CD4-positive, alpha-beta memory T cell (primary cell): ENCODE measurements around the gene LMO3. TPM values are rescaled to one million over a fixed set of nuclear protein-coding genes. Genes with fewer than 3 reads are reported as not detected.

ENCODE experiments used
- CTCF ChIA-PET: fragments of 350-600 bp; sonication (Branson Sonifier 250); formaldehyde crosslinking; loops from one replicate; lab custom pipeline; 2021; ENCODE audit warnings: inconsistent platforms; ENCODE audit not compliant: partially characterized antibody; lab: Charles Lee
- POLR2A ChIA-PET: fragments of 350-600 bp; sonication (Branson Sonifier 250); formaldehyde crosslinking; loops from one replicate; lab custom pipeline; 2021; ENCODE audit not compliant: partially characterized antibody; lab: Charles Lee
- DNase-seq, 5 donors: peaks; one replicate each; pipeline versions ENCODE4 v3.0.0 to v3.0.0-alpha.2; 2020 to 2022; ENCODE audit warnings: mixed read lengths in 1 of 5
- H3K27ac ChIP-seq: one replicate; pipeline ENCODE4 v1.7.0; 2013; ENCODE audit warnings: low read depth, low read length
- H3K27me3 ChIP-seq: 2 replicates; pipeline ENCODE4 v1.7.0; 2013; ENCODE audit warnings: mild to moderate bottlenecking, low read length, moderate library complexity; ENCODE audit not compliant: insufficient read depth
- H3K36me3 ChIP-seq: 2 replicates; pipeline ENCODE4 v1.7.0; 2013; ENCODE audit warnings: mild to moderate bottlenecking, low read length, moderate library complexity; ENCODE audit not compliant: insufficient read depth
- H3K4me1 ChIP-seq: 2 replicates; pipeline ENCODE4 v1.7.0; 2013; ENCODE audit warnings: mild to moderate bottlenecking, low read length, moderate library complexity; ENCODE audit not compliant: insufficient read depth
- H3K4me3 ChIP-seq, 2 donors: one replicate each; pipeline ENCODE4 v1.7.0; 2013; ENCODE audit warnings: low read length in 2 of 2, mild to moderate bottlenecking in 1 of 2
- H3K9me3 ChIP-seq, 2 donors: one replicate each; pipeline ENCODE4 v1.7.0; 2013; ENCODE audit warnings: low read length in 2 of 2, control low read depth in 1 of 2; ENCODE audit not compliant: control insufficient read depth in 1 of 2
- H3K27ac Mint-ChIP-seq, 7 donors: one replicate each; pipeline ENCODE4 v1.8.0; 2020 to 2021; ENCODE audit warnings: mixed read lengths in 7 of 7, mild to moderate bottlenecking in 6 of 7, inconsistent platforms in 3 of 7, moderate library complexity in 3 of 7
- H3K27me3 Mint-ChIP-seq, 2 donors: one replicate each; pipeline ENCODE4 v1.8.0; 2020 to 2021; ENCODE audit warnings: mixed read lengths in 2 of 2
- H3K36me3 Mint-ChIP-seq, 2 donors: one replicate each; pipeline ENCODE4 v1.8.0; 2020 to 2021; ENCODE audit warnings: mixed read lengths in 2 of 2, inconsistent platforms in 1 of 2, mild to moderate bottlenecking in 1 of 2
- H3K4me1 Mint-ChIP-seq, 4 donors: one replicate each; pipeline ENCODE4 v1.8.0; 2020 to 2021; ENCODE audit warnings: mixed read lengths in 4 of 4, mild to moderate bottlenecking in 1 of 4
- H3K4me3 Mint-ChIP-seq, 8 donors: one replicate each; pipeline ENCODE4 v1.8.0; 2020 to 2021; ENCODE audit warnings: mixed read lengths in 8 of 8, mild to moderate bottlenecking in 7 of 8, moderate library complexity in 6 of 8, inconsistent platforms in 3 of 8
- H3K9me3 Mint-ChIP-seq, 8 donors: one replicate each; pipeline ENCODE4 v1.8.0; 2020 to 2021; ENCODE audit warnings: mixed read lengths in 8 of 8, mild to moderate bottlenecking in 5 of 8, inconsistent platforms in 3 of 8, moderate library complexity in 1 of 8
- intact Hi-C: fragments of 100-400 bp; cut with micrococcal nuclease; formaldehyde crosslinking; loops from one replicate; pipeline ENCODE4 v1.15.1; 2023
- polyA plus RNA-seq, 2 donors: library from polyadenylated mRNA; unstranded; fragments of 300-500 nt; fragmentation: Illumina TruSeq; gene quantifications; one replicate each; pipeline ENCODE4 v1.2.3, GENCODE V29; 2021
- total RNA-seq, 2 experiments: library from RNA; stranded (reverse); gene quantifications; one replicate each; pipeline ENCODE4 v1.2.3, GENCODE V29; 2021

LMO3 gene
- total and polyA plus RNA-seq, 4 experiments from 2014 or later = not detected

- Mint-ChIP-seq H3K4me1 (no peaks in the 10 kb centered on the region), H3K4me3 (no peak overlapping the region), H3K9me3 (peaks cover 0 to 8% (median 3%) of the 10 kb centered on the region in 8 donors), H3K27me3 (no peaks in the 10 kb centered on the region), H3K36me3 (no peaks in the 10 kb centered on the region), H3K27ac (no peak overlapping the region)
- Histone ChIP-seq H3K36me3 (no peaks in the 10 kb centered on the region), H3K4me3 (no peak overlapping the region), H3K27ac (no peak overlapping the region), H3K27me3 (no peaks in the 10 kb centered on the region), H3K4me1 (no peaks in the 10 kb centered on the region), H3K9me3 (no peaks in the 10 kb centered on the region)
- CTCF ChIA-PET = no interaction called here
- intact Hi-C loops = no loop called here
- DNase-seq = no peak
- POLR2A ChIA-PET = no interaction called here
Measured at GRCh38 chr12:16599081-16599480, 6.9 kb downstream of the LMO3 start.

- H3K36me3 Mint-ChIP-seq = no peaks in the 10 kb centered on the region
- no peak overlapping the region for H3K4me3 Mint-ChIP-seq
- intact Hi-C loops = no loop called here
- H3K27ac Mint-ChIP-seq = no peak overlapping the region
- H3K4me1 ChIP-seq = no peaks in the 10 kb centered on the region
- ChIA-PET CTCF (no interaction called here), POLR2A (no interaction called here)
- H3K27me3 Mint-ChIP-seq = no peaks in the 10 kb centered on the region
- no peaks in the 10 kb centered on the region for H3K36me3 ChIP-seq
- H3K4me3 ChIP-seq = no peak overlapping the region
- no peaks in the 10 kb centered on the region for H3K9me3 ChIP-seq
- H3K27ac ChIP-seq = no peak overlapping the region
- no peaks in the 10 kb centered on the region for H3K27me3 ChIP-seq
- H3K9me3 Mint-ChIP-seq = peaks cover 0 to 5% (median 2%) of the 10 kb centered on the region in 8 donors
- no peaks in the 10 kb centered on the region for H3K4me1 Mint-ChIP-seq
- DNase-seq = no peak
Measured at GRCh38 chr12:16594797-16595196, 11.2 kb downstream of the LMO3 start.

- no peaks in the 10 kb centered on the region for H3K9me3 ChIP-seq
- H3K27me3 ChIP-seq = no peaks in the 10 kb centered on the region
- H3K4me1 Mint-ChIP-seq = no peaks in the 10 kb centered on the region
- H3K36me3 Mint-ChIP-seq = no peaks in the 10 kb centered on the region
- no peaks in the 10 kb centered on the region for H3K36me3 ChIP-seq
- intact Hi-C loops = no loop called here
- ChIA-PET CTCF (interaction anchor here (0.7 kb wide), 1 partner anchor 16 kb away, joined by 3 read pairs; no protein-coding TSS in a partner anchor), POLR2A (no interaction called here)
- H3K4me1 ChIP-seq = no peaks in the 10 kb centered on the region
- H3K4me3 Mint-ChIP-seq = no peak overlapping the region
- H3K9me3 Mint-ChIP-seq = peaks cover 0 to 5% (median 0%) of the 10 kb centered on the region in 8 donors
- no peak for DNase-seq
- H3K4me3 ChIP-seq = no peak overlapping the region
- H3K27ac ChIP-seq = no peak overlapping the region
- H3K27ac Mint-ChIP-seq = no peak overlapping the region
- H3K27me3 Mint-ChIP-seq = no peaks in the 10 kb centered on the region
Measured at GRCh38 chr12:16593546-16593945, 12.4 kb downstream of the LMO3 start.

- Mint-ChIP-seq H3K36me3 (no peaks in the 10 kb centered on the region), H3K27me3 (no peaks in the 10 kb centered on the region), H3K4me3 (no peak overlapping the region), H3K4me1 (no peaks in the 10 kb centered on the region), H3K9me3 (peaks cover 0 to 5% (median 2%) of the 10 kb centered on the region in 8 donors), H3K27ac (no peak overlapping the region)
- Histone ChIP-seq H3K4me3 (no peak overlapping the region), H3K36me3 (no peaks in the 10 kb centered on the region), H3K9me3 (no peaks in the 10 kb centered on the region), H3K4me1 (no peaks in the 10 kb centered on the region), H3K27me3 (no peaks in the 10 kb centered on the region), H3K27ac (no peak overlapping the region)
- intact Hi-C loops = no loop called here
- ChIA-PET CTCF (no interaction called here), POLR2A (no interaction called here)
- DNase-seq = no peak
Measured at GRCh38 chr12:16590645-16591044, 15.3 kb downstream of the LMO3 start.

GRCh38 chr12:16588812-16589211, 17.1 kb downstream of the LMO3 start:
- Histone ChIP-seq H3K4me3 (no peak overlapping the region), H3K4me1 (no peaks in the 10 kb centered on the region), H3K27me3 (no peaks in the 10 kb centered on the region), H3K9me3 (no peaks in the 10 kb centered on the region), H3K27ac (no peak overlapping the region), H3K36me3 (no peaks in the 10 kb centered on the region)
- POLR2A ChIA-PET = no interaction called here
- intact Hi-C loops = no loop called here
- CTCF ChIA-PET = no interaction called here
- DNase-seq = no peak
- Mint-ChIP-seq H3K36me3 (no peaks in the 10 kb centered on the region), H3K4me1 (no peaks in the 10 kb centered on the region), H3K27me3 (no peaks in the 10 kb centered on the region), H3K9me3 (peaks cover 0 to 16% (median 5%) of the 10 kb centered on the region in 8 donors), H3K27ac (no peak overlapping the region), H3K4me3 (no peak overlapping the region)

- peaks cover 0 to 21% (median 6%) of the 10 kb centered on the region in 8 donors for H3K9me3 Mint-ChIP-seq
- no peaks in the 10 kb centered on the region for H3K36me3 ChIP-seq
- intact Hi-C loops = no loop called here
- no peak overlapping the region for H3K27ac ChIP-seq
- no peaks in the 10 kb centered on the region for H3K27me3 ChIP-seq
- no peaks in the 10 kb centered on the region for H3K27me3 Mint-ChIP-seq
- H3K36me3 Mint-ChIP-seq = no peaks in the 10 kb centered on the region
- H3K9me3 ChIP-seq = no peaks in the 10 kb centered on the region
- ChIA-PET CTCF (no interaction called here), POLR2A (no interaction called here)
- H3K4me3 Mint-ChIP-seq = no peak overlapping the region
- H3K4me1 Mint-ChIP-seq = no peaks in the 10 kb centered on the region
- no peak for DNase-seq
- no peak overlapping the region for H3K4me3 ChIP-seq
- no peaks in the 10 kb centered on the region for H3K4me1 ChIP-seq
- no peak overlapping the region for H3K27ac Mint-ChIP-seq
Measured at GRCh38 chr12:16587514-16587913, 18.4 kb downstream of the LMO3 start.

GRCh38 chr12:16587110-16587453, 18.9 kb downstream of the LMO3 start:
- intact Hi-C loops = no loop called here
- Histone ChIP-seq H3K4me1 (no peaks in the 10 kb centered on the region), H3K27ac (no peak overlapping the region), H3K9me3 (no peaks in the 10 kb centered on the region), H3K27me3 (no peaks in the 10 kb centered on the region), H3K36me3 (no peaks in the 10 kb centered on the region), H3K4me3 (no peak overlapping the region)
- no peaks in the 10 kb centered on the region for H3K4me1 Mint-ChIP-seq
- ChIA-PET POLR2A (no interaction called here), CTCF (no interaction called here)
- no peaks in the 10 kb centered on the region for H3K27me3 Mint-ChIP-seq
- no peaks in the 10 kb centered on the region for H3K36me3 Mint-ChIP-seq
- H3K9me3 Mint-ChIP-seq = peaks cover 2 to 23% (median 8%) of the 10 kb centered on the region in 8 donors
- H3K4me3 Mint-ChIP-seq = no peak overlapping the region
- H3K27ac Mint-ChIP-seq = no peak overlapping the region
- DNase-seq = no peak
